Measurements from ENCODE around the gene TULP3.

The TULP3 gene

DNA sequence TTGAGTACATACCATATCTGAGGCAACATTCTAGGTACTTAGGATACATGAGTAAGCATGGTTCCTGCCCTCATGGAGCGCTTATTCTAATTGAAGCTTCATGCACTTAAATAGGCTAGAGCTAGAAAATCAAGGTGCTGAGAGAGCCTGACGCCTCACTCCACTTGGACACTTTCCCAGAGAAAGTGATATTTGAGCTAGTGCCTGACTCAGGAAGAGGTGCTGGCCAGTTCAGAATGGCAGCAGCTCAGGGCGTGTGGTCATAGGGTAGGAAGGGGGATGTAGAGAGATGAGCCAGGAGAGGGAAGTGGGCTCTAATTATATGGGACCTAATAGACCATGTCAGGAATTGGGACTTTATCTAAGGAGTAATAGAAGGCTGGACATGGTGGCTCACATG is 33.3 kb downstream of the TULP3 start:
- peak; percentile 72 for DNase-seq (ENCODE audit: low read depth)
- H3K4me3 ChIP-seq (ENCODE audit: control insufficient read depth, low read depth, low read length) = no peak overlapping the region

DNA sequence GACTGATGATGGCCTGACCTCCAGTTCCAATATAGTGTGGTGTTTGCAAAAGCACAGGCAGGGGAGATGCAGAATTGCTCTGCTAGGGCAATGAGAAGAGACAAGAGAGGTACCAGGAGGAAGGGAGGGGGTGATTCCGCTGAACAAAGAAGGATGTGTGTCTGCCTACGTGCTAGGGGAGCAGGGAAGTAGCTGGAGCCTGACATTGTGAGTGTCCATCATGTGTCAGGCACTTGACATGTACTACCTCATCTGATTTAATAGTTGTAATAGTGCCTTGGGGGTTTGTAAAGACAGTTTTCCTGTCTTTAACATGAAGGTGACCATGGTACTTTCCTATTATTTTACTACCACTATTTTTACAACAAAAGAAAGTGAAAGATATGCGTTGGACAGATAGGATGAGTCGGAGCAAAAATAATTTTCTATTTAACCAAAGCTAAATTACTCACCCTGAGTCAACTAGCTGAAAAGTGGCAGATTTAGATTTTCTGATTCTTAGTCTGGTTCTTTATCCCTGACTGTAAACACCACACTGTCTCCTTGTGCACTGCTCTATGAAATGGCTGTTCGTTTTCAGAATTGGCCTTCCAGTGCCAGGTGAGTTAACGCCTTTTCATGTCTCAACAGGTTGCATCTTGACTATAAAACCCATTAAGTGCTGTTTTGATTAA is 34.8 kb downstream of the TULP3 start:
- peak; percentile 42 for DNase-seq (ENCODE audit: low read depth)

More for the DNA sequence above, 33.3 kb downstream of the TULP3 start:
- TF ChIP-seq, protein P1, sequence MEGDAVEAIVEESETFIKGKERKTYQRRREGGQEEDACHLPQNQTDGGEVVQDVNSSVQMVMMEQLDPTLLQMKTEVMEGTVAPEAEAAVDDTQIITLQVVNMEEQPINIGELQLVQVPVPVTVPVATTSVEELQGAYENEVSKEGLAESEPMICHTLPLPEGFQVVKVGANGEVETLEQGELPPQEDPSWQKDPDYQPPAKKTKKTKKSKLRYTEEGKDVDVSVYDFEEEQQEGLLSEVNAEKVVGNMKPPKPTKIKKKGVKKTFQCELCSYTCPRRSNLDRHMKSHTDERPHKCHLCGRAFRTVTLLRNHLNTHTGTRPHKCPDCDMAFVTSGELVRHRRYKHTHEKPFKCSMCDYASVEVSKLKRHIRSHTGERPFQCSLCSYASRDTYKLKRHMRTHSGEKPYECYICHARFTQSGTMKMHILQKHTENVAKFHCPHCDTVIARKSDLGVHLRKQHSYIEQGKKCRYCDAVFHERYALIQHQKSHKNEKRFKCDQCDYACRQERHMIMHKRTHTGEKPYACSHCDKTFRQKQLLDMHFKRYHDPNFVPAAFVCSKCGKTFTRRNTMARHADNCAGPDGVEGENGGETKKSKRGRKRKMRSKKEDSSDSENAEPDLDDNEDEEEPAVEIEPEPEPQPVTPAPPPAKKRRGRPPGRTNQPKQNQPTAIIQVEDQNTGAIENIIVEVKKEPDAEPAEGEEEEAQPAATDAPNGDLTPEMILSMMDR (conservative IDR thresholded peaks at IDR 0.05; ENCODE audit: control insufficient read depth, insufficient read depth, low read depth, low read length) = no peak

DNA sequence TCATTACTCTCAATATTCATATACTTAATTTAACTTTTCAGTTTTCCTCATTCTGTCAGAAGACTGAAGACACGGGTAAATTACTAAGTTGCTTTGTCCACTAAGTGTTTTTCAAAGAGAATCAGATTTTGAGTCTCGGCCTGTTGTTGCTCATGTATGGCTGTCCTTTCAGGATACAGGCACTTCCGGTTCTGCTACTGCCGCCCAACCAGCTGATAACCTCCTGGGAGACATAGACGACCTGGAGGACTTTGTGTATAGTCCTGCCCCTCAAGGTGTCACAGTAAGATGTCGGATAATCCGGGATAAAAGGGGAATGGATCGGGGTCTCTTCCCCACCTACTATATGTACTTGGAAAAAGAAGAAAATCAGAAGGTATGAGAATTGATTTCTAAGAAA is 40.2 kb downstream of the TULP3 start:
- no peak overlapping the region for H3K4me3 ChIP-seq (ENCODE audit: control insufficient read depth, low read depth, low read length)
- DNase-seq (ENCODE audit: low read depth) = no peak
- TF ChIP-seq, protein P1 (conservative IDR thresholded peaks at IDR 0.05; ENCODE audit: control insufficient read depth, insufficient read depth, low read depth, low read length) = no peak

More for the DNA sequence above, 34.8 kb downstream of the TULP3 start:
- no peak overlapping the region for H3K4me3 ChIP-seq (ENCODE audit: control insufficient read depth, low read depth, low read length)
- TF ChIP-seq, protein P1 (conservative IDR thresholded peaks at IDR 0.05; ENCODE audit: control insufficient read depth, insufficient read depth, low read depth, low read length) = no peak

DNA sequence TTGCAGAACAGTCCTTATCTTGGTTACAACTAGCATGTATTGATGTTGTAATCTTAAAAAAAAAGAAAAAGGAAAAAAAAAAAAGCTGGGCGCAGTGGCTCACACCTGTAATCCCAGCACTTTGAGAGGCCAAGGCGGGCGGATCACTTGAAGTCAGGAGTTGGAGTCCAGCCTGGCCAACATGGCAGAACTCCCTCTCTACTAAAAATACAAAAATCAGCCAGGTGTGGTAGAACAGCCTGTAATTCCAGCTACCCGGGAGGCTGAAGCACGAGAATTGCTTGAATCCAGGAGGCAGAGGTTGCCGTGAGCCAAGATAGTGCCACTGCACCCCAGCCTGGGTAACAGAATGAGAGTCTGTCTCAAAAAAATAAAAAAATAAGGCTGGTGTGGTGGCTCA is 42.9 kb downstream of the TULP3 start:
- TF ChIP-seq, protein P1 (conservative IDR thresholded peaks at IDR 0.05; ENCODE audit: control insufficient read depth, insufficient read depth, low read depth, low read length) = no peak

DNA sequence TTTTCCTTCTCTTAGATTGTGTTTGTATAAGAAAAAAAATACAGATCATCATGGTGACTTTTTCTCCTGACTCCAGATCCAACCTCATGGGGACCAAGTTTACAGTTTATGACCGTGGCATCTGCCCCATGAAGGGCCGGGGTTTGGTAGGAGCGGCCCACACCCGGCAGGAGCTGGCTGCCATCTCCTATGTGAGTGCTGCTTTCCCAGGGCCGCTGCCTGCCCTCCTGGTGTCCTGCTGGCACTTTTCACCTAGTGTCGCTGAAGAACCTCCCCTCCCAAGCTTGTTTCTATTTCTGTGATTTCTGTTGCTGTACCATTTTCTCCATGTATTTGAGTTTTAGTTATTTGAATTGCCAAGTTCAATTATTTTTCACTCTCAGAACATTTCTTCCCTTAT is 43.7 kb downstream of the TULP3 start:
- DNase-seq (ENCODE audit: low read depth) = no peak
- H3K4me3 ChIP-seq (ENCODE audit: control insufficient read depth, low read depth, low read length) = no peak overlapping the region
- TF ChIP-seq, protein P1 (conservative IDR thresholded peaks at IDR 0.05; ENCODE audit: control insufficient read depth, insufficient read depth, low read depth, low read length) = no peak

More for the DNA sequence above, 42.9 kb downstream of the TULP3 start:
- no peak overlapping the region for H3K4me3 ChIP-seq (ENCODE audit: control insufficient read depth, low read depth, low read length)
- DNase-seq (ENCODE audit: low read depth) = no peak

DNA sequence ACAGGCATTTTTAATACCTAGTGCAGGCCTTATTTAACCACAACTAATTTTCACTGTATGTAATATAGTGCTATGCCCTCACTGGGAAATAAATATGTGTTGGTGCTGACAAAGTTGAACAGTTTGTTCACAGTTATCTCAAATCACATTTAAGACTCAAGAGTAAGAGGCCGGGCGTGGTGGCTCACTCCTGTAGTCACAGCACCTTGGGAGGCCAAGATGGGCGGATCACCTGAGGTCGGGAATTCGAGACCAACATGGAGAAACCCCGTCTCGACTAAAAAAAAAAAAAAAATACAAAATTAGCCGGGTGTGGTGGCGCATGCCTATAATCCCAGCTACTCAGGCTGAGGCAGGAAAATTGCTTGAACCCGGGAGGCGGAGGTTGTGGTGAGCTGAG is 45.6 kb downstream of the TULP3 start:
- DNase-seq (ENCODE audit: low read depth) = no peak
- H3K4me3 ChIP-seq (ENCODE audit: control insufficient read depth, low read depth, low read length) = no peak overlapping the region
- TF ChIP-seq, protein P1 (conservative IDR thresholded peaks at IDR 0.05; ENCODE audit: control insufficient read depth, insufficient read depth, low read depth, low read length) = no peak
